ENCODE data around the gene USP32. TPM values are rescaled to one million over a fixed set of nuclear protein-coding genes. Genes with fewer than 3 reads are reported as not detected.
A peak's percentile ranks its signal among the peaks of the same experiment; 100 is the strongest.

USP32 gene
- total and polyA plus RNA-seq, 2 donors from 2014 or later: 14.6 to 53.1 TPM

GRCh38 chr17:60163108-60163784 is 228.7 kb downstream of the USP32 start:
- Histone ChIP-seq H3K4me1 (ENCODE audit: control insufficient read depth in 2 of 3, insufficient read depth in 2 of 3, low read depth in 1 of 3, low read length in 3 of 3) (peaks cover 0 to 21% (median 0%) of the 10 kb centered on the region in 3 donors), H3K4me3 (ENCODE audit: low read length in 3 of 3) (no peak overlapping the region), H3K27me3 (ENCODE audit: control insufficient read depth, insufficient read depth, low read length) (no peaks in the 10 kb centered on the region), H3K9ac (ENCODE audit: low read length in 3 of 3) (no peak overlapping the region), H3K36me3 (ENCODE audit: control insufficient read depth in 2 of 3, insufficient read depth in 3 of 3, low read length in 3 of 3) (no peaks in the 10 kb centered on the region), H3K27ac (ENCODE audit: low read depth in 2 of 2, low read length in 2 of 2) (peak overlapping the region; percentile 32 to 88), H3K9me3 (ENCODE audit: control insufficient read depth in 2 of 3, insufficient read depth in 1 of 3, low read length in 3 of 3) (no peaks in the 10 kb centered on the region)
- intact Hi-C loops (cut with DNase I): no loop called here
- FAIRE-seq (no peak), DNase-seq (peak in 1 of 5 donors; percentile 39)
- TF ChIP-seq CTCF (IDR thresholded peaks at IDR 0.05; ENCODE audit: borderline replicate concordance, extremely low read depth, insufficient read depth): no peak

- DNase-seq: peak in 2 of 5 donors; percentile 68 to 86
- FAIRE-seq: no peak
- H3K9me3 ChIP-seq (ENCODE audit: control insufficient read depth in 2 of 3, insufficient read depth in 1 of 3, low read length in 3 of 3): no peaks in the 10 kb centered on the region
- peaks cover 0 to 26% (median under 1%) of the 10 kb centered on the region in 3 donors for H3K4me1 ChIP-seq (ENCODE audit: control insufficient read depth in 2 of 3, insufficient read depth in 2 of 3, low read depth in 1 of 3, low read length in 3 of 3)
- TF ChIP-seq CTCF (IDR thresholded peaks at IDR 0.05; ENCODE audit: borderline replicate concordance, extremely low read depth, insufficient read depth): no peak
- H3K27ac ChIP-seq (ENCODE audit: low read depth in 2 of 2, low read length in 2 of 2): peak overlapping the region; percentile 30 to 88
- no peaks in the 10 kb centered on the region for H3K36me3 ChIP-seq (ENCODE audit: control insufficient read depth in 2 of 3, insufficient read depth in 3 of 3, low read length in 3 of 3)
- no peak overlapping the region for H3K9ac ChIP-seq (ENCODE audit: low read length in 3 of 3)
- no peaks in the 10 kb centered on the region for H3K27me3 ChIP-seq (ENCODE audit: control insufficient read depth, insufficient read depth, low read length)
- H3K4me3 ChIP-seq (ENCODE audit: low read length in 3 of 3): no peak overlapping the region
- intact Hi-C loops (cut with DNase I): no loop called here
Measured at GRCh38 chr17:60161598-60162330, 230.2 kb downstream of the USP32 start.

- Histone ChIP-seq H3K4me3 (ENCODE audit: low read length in 3 of 3) (no peak overlapping the region), H3K27me3 (ENCODE audit: control insufficient read depth, insufficient read depth, low read length) (no peaks in the 10 kb centered on the region), H3K27ac (ENCODE audit: low read depth in 2 of 2, low read length in 2 of 2) (peak overlapping the region; percentile 30 to 88), H3K9me3 (ENCODE audit: control insufficient read depth in 2 of 3, insufficient read depth in 1 of 3, low read length in 3 of 3) (no peaks in the 10 kb centered on the region), H3K9ac (ENCODE audit: low read length in 3 of 3) (no peak overlapping the region), H3K4me1 (ENCODE audit: control insufficient read depth in 2 of 3, insufficient read depth in 2 of 3, low read depth in 1 of 3, low read length in 3 of 3) (peaks cover 0 to 33% (median 4%) of the 10 kb centered on the region in 3 donors), H3K36me3 (ENCODE audit: control insufficient read depth in 2 of 3, insufficient read depth in 3 of 3, low read length in 3 of 3) (no peaks in the 10 kb centered on the region)
- TF ChIP-seq CTCF (IDR thresholded peaks at IDR 0.05; ENCODE audit: borderline replicate concordance, extremely low read depth, insufficient read depth): no peak
- FAIRE-seq (no peak), DNase-seq (peak in 1 of 5 donors; percentile 37)
- intact Hi-C loops (cut with DNase I): no loop called here
Measured at GRCh38 chr17:60160829-60161501, 231.0 kb downstream of the USP32 start.
